Dermis blood vessel endothelial cell (primary cell): ENCODE data around the gene MYCBP2. TPM values are rescaled to one million over a fixed set of nuclear protein-coding genes. Genes with fewer than 3 reads are reported as not detected.
A peak's percentile ranks its signal among the peaks of the same experiment; 100 is the strongest.
"Not testable (repeated sequence)": the region's sequence is repeated elsewhere in the genome, so short reads cannot be mapped to it uniquely, and the experiment has no call there.

Experiments used
- DNase-seq: peaks from one replicate; pipeline ENCODE4 v3.0.0; 2010
- total RNA-seq: library from RNA; depleted of rRNA; stranded (reverse); fragments of >200 nt; gene quantifications from 2 replicates; pipeline ENCODE4 v1.2.3, GENCODE V29; 2014

The MYCBP2 gene, protein sequence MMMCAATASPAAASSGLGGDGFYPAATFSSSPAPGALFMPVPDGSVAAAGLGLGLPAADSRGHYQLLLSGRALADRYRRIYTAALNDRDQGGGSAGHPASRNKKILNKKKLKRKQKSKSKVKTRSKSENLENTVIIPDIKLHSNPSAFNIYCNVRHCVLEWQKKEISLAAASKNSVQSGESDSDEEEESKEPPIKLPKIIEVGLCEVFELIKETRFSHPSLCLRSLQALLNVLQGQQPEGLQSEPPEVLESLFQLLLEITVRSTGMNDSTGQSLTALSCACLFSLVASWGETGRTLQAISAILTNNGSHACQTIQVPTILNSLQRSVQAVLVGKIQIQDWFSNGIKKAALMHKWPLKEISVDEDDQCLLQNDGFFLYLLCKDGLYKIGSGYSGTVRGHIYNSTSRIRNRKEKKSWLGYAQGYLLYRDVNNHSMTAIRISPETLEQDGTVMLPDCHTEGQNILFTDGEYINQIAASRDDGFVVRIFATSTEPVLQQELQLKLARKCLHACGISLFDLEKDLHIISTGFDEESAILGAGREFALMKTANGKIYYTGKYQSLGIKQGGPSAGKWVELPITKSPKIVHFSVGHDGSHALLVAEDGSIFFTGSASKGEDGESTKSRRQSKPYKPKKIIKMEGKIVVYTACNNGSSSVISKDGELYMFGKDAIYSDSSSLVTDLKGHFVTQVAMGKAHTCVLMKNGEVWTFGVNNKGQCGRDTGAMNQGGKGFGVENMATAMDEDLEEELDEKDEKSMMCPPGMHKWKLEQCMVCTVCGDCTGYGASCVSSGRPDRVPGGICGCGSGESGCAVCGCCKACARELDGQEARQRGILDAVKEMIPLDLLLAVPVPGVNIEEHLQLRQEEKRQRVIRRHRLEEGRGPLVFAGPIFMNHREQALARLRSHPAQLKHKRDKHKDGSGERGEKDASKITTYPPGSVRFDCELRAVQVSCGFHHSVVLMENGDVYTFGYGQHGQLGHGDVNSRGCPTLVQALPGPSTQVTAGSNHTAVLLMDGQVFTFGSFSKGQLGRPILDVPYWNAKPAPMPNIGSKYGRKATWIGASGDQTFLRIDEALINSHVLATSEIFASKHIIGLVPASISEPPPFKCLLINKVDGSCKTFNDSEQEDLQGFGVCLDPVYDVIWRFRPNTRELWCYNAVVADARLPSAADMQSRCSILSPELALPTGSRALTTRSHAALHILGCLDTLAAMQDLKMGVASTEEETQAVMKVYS (N-terminal part only)
- 169 and 214 TPM in 2 replicates for total RNA-seq

DNA sequence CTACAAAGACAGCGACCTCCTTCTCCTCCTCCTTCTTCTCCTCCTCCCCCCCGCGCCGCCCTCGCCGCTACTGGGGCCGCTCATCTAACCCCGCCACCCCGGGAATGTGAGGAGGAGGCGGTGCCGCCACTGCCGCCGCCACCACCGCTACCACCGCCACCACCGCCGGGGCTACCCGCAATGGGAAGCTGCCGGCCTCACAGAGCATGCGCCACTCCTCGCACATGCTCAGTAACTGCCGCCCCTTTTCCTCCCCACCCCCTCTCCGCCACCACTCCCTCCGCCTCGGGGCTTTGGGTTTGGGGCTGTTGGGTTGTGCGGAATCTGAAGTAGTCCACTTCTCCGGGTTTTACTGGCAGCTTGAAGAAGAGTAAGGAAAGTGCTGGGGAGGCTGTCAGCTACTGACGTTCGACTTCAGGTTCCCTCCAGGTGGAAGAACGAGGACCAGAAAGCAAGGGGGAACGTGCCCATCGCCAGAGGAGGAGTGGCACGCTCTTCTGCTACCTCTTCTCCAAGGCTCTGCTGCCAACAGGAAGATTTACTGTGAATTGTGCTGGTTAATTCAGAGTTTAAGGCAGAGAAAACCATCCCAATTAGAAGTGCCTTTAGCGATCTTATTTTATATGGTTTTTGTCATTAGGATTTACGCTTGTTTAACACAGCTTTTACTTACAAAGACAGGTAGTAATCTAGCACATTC lies at the start of gene MYCBP2:
TSS of gene MYCBP2 (minus strand) at position 190 of the 700 bp plus-strand sequence. CDS start 319 bp downstream, outside the sequence.
- DNase-seq: peak; percentile 100

DNA sequence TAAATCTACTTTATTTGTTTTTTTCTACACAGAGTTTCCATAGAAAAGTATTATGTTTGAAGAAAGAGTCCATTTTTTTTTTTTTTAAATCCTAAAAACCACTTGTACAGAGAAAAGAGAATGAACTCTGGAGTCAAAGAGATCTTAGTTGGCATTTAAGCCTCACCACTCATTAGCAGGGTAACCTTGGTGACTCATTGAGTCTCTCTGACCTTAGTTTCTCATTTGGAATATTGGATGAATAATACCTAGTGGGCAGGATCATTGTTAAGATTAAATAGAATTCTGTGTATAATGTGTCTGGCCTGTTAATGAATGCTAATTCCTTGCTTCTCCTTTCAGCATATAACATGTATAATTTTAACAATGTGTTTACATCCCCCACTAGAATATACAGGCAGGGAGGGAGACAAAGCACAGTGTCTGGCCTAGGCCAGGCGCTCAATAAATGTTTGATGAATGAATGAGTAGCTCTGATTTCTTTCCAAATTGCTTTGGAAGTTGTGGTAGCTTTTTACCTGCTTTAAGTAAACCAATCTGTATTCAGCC lies 48.7 kb upstream of the MYCBP2 start:
- DNase-seq: no peak

- DNase-seq: no peak
Measured at GRCh38 chr13:77374786-77375185, 47.9 kb upstream of the MYCBP2 start.

- no peak for DNase-seq
Measured at GRCh38 chr13:77374339-77374738, 47.4 kb upstream of the MYCBP2 start.

- DNase-seq: no peak
Measured at GRCh38 chr13:77373502-77373901, 46.6 kb upstream of the MYCBP2 start.

GRCh38 chr13:77372275-77372674 lies 45.4 kb upstream of the MYCBP2 start:
- no peak for DNase-seq

DNA sequence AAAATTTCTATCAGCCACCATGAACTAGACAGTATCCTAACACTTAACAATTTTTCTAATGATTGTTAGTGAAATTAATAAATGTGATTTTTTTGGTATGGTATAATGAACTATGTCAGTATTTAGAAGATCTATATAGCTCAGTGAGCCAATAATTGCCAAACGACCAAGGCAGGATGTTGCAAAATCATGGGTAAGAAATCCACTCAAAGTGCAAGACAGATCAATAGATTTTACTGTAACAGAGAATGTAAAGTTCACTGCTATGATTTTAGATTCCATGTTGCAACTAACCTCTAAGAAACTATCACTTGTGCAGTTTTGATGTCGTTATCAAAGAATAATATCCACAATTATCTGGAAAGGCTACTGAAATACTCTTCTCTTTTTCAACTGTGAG lies 44.0 kb upstream of the MYCBP2 start:
- no peak for DNase-seq

GRCh38 chr13:77362166-77362565 lies 35.3 kb upstream of the MYCBP2 start:
- no peak for DNase-seq

DNA sequence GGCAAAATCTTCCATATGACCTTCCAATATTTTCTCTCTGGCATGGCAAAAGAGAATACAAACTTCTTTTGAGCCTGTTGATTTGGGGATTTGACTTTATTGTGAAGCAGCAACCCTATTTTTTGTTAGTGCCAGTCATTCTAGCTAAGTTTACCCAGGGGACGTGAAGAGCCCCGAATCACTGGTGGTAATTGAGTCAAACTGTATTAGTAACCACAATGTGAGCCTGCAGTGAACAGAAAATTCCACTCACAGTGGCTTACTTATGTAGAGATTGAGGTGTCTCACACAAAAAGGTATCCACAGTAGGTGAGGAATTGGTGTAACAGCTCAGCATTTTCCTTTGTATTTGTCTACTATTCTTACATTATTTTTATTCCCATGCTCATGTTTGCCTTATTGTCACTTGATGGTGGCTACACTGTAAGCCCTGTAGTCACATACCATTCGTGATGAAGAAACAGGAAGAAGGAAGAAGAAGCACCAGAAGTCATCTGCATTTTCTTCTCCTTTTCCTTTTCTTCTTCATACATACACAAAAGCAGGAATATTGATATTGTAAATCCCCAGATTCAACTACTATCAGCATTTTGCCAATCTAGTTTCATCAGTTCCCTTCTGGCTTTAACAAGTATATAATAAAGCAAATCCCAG lies 33.3 kb upstream of the MYCBP2 start:
- DNase-seq: no peak

GRCh38 chr13:77359171-77359570 lies 32.3 kb upstream of the MYCBP2 start:
- DNase-seq: no peak

- no peak for DNase-seq
Measured at GRCh38 chr13:77358001-77358400, 31.1 kb upstream of the MYCBP2 start.

GRCh38 chr13:77356155-77356554 lies 29.3 kb upstream of the MYCBP2 start:
- DNase-seq: no peak

GRCh38 chr13:77353995-77354394 lies 27.1 kb upstream of the MYCBP2 start:
- no peak for DNase-seq

GRCh38 chr13:77351315-77351714 lies 24.4 kb upstream of the MYCBP2 start:
- DNase-seq: peak; percentile 3

DNA sequence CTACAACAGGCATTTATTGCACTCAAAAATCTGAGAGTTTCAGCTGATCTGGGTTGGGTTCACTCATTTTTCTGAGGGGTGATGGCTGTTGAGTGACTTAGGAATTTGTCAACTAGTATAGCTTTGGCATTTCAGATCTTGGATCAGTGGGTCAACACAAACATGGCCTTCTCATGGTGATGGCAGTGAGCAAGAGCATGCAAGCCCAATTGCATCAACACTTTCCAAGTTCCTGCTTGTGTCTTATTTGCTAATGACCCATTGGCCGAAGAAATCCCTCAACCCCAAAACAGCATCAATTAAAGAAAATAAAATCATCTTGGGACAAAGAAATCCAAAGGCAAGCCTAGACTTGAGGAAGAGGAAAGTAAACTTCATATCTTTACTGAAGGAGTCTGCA lies 23.9 kb upstream of the MYCBP2 start:
- DNase-seq: no peak

DNA sequence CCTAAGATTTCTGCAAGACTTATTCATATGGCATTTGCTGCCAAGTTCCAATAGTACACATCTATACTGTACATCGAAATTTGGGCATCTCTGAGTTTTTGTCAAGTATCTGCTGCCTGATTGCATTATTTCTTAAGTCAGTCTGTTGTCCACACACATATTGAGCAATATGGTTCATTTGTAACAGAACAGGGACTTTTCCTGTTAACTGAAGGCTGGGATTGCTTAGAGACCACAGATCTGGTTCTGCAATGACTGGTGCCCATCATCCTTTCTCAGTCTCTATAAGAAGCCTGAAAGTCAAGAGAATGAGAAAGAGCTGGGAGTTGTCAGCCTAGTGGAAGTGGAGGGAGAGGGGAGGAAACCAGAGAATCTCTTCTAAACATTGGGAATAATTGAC lies 22.5 kb upstream of the MYCBP2 start:
- no peak for DNase-seq

GRCh38 chr13:77347351-77347750 lies 20.5 kb upstream of the MYCBP2 start:
- DNase-seq: not testable (repeated sequence)

DNA sequence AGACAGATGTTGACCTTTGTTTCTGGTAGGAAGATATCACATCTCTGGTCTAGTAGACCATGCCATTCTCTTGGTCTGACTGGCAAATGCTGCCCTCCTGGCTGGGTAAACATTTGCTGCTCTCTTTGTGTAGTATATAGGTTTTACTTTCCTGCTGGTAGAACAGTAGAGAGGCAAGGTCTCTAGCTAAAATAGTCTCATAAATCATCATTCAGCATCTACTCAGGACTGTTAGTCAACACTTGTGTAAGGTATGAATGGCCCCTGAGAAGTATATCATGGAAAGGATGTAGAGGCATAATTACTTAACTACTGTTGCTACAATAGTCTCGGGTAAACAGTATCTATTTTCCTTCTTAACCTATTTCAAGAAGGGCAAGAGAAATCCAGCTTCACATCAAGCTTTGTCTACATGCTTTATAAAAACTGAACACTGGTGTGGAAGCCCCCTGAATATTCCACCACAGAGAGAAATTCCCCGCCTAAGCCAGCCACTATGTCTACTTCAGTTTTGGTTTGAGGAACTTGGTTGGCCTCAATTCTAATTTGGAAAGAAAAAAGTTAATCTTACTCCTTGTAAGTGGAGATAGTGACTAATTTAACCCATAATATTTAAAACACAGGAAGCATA lies 18.4 kb upstream of the MYCBP2 start:
- no peak for DNase-seq

DNA sequence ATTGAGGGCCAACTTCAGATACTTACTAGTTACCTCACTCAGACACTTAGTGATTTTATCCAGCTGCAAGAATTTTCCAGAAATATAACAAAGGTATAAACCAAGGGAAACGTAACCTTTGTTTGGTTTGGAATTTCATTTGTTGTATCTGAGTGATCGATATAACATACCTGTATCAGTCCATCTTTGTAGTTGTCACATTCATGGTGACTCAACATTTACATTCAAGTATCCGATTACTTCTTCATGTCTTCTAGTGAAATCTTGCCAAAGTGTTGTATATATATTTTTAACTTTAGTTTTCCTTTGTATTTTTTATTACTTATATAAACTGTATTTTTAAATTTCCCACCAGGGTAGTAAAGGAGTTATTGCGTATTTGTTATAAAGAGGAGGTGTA lies 16.9 kb upstream of the MYCBP2 start:
- no peak for DNase-seq

- no peak for DNase-seq
Measured at GRCh38 chr13:77339408-77339807, 12.5 kb upstream of the MYCBP2 start.

- DNase-seq: no peak
Measured at GRCh38 chr13:77338961-77339401, 12.1 kb upstream of the MYCBP2 start.
